ENCODE data around the gene DMGDH.

The DMGDH gene

GRCh38 chr5:79062436-79062835 lies 7.0 kb downstream of the DMGDH start:
- DNase-seq = no peak

GRCh38 chr5:79059674-79060073 lies 9.8 kb downstream of the DMGDH start:
- DNase-seq = no peak

GRCh38 chr5:79056847-79057246 lies 12.6 kb downstream of the DMGDH start:
- no peak for DNase-seq

GRCh38 chr5:79055017-79055416 lies 14.5 kb downstream of the DMGDH start:
- DNase-seq = no peak

- DNase-seq = no peak
Observed at GRCh38 chr5:79053321-79053720, 16.2 kb downstream of the DMGDH start.

GRCh38 chr5:79050498-79050897 lies 19.0 kb downstream of the DMGDH start:
- no peak for DNase-seq

GRCh38 chr5:79048437-79048836 lies 21.0 kb downstream of the DMGDH start:
- no peak for DNase-seq

- no peak for DNase-seq
Observed at GRCh38 chr5:79047199-79047598, 22.3 kb downstream of the DMGDH start.

- DNase-seq = no peak
Observed at GRCh38 chr5:79042188-79042587, 27.3 kb downstream of the DMGDH start.

GRCh38 chr5:79036769-79037168 lies 32.7 kb downstream of the DMGDH start:
- DNase-seq = no peak

- DNase-seq = no peak
Observed at GRCh38 chr5:79035237-79035636, 34.2 kb downstream of the DMGDH start.

- no peak for DNase-seq
Observed at GRCh38 chr5:79032782-79033181, 36.7 kb downstream of the DMGDH start.

- DNase-seq = no peak
Observed at GRCh38 chr5:79032031-79032695, 37.3 kb downstream of the DMGDH start.

GRCh38 chr5:79031485-79031867 lies 38.0 kb downstream of the DMGDH start:
- no peak for DNase-seq

- DNase-seq = no peak
Observed at GRCh38 chr5:79030663-79031484, 38.6 kb downstream of the DMGDH start.

- peak; percentile 15 for DNase-seq
Observed at GRCh38 chr5:79025054-79025472, 44.4 kb downstream of the DMGDH start.

GRCh38 chr5:79023947-79024346 lies 45.5 kb downstream of the DMGDH start:
- no peak for DNase-seq

- DNase-seq = no peak
Observed at GRCh38 chr5:79023348-79023747, 46.1 kb downstream of the DMGDH start.

GRCh38 chr5:79022771-79023170 lies 46.7 kb downstream of the DMGDH start:
- no peak for DNase-seq

GRCh38 chr5:79021753-79022152 lies 47.7 kb downstream of the DMGDH start:
- no peak for DNase-seq

GRCh38 chr5:79020861-79021561 lies 48.5 kb downstream of the DMGDH start:
- peak; percentile 6 for DNase-seq

GRCh38 chr5:79014631-79015030 lies 54.8 kb downstream of the DMGDH start:
- DNase-seq = no peak

- no peak for DNase-seq
Observed at GRCh38 chr5:79011869-79012268, 57.6 kb downstream of the DMGDH start.
